Neural progenitor cell (in vitro differentiated cells): ENCODE data around the gene TSHZ3. TPM values are rescaled to one million over a fixed set of nuclear protein-coding genes. Genes with fewer than 3 reads are reported as not detected.

Experiments used
- DNase-seq: peaks from one replicate; pipeline ENCODE4 v3.0.0-alpha.2; 2016; ENCODE audit warnings: low spot score
- H2AFZ ChIP-seq: fragments of 200-600 bp; sonication (generic); replicated peaks from 2 replicates; pipeline ENCODE4 v1.6.1; 2016; ENCODE audit warnings: antibody characterized with exemption
- H3F3A ChIP-seq: fragments of 200-600 bp; sonication (generic); 2 replicates; pipeline ENCODE4 v1.6.1; 2016; ENCODE audit warnings: antibody characterized with exemption, low read depth
- H3K27ac ChIP-seq: fragments of 200-600 bp; sonication (generic); 2 replicates; pipeline ENCODE4 v1.5.1; 2016; ENCODE audit warnings: mild to moderate bottlenecking
- H3K27me3 ChIP-seq: fragments of 200-600 bp; sonication (generic); 2 replicates; pipeline ENCODE4 v1.6.1; 2016; ENCODE audit warnings: mild to moderate bottlenecking, moderate library complexity
- H3K36me3 ChIP-seq: fragments of 200-600 bp; sonication (generic); 2 replicates; pipeline ENCODE4 v1.5.1; 2016
- H3K4me1 ChIP-seq: fragments of 200-600 bp; sonication (generic); 2 replicates; pipeline ENCODE4 v1.6.1; 2016; ENCODE audit warnings: mixed run types
- H3K4me2 ChIP-seq: fragments of 200-600 bp; sonication (generic); 2 replicates; pipeline ENCODE4 v1.6.1; 2016
- H3K4me3 ChIP-seq: fragments of 200-600 bp; sonication (generic); 2 replicates; pipeline ENCODE4 v1.5.1; 2016
- H3K79me2 ChIP-seq: fragments of 200-600 bp; sonication (generic); 2 replicates; pipeline ENCODE4 v1.6.1; 2016; ENCODE audit warnings: low read depth
- H3K9ac ChIP-seq: fragments of 200-600 bp; sonication (generic); 2 replicates; pipeline ENCODE4 v1.6.1; 2016
- H3K9me3 ChIP-seq: fragments of 200-600 bp; sonication (generic); 2 replicates; pipeline ENCODE4 v1.5.1; 2016; ENCODE audit warnings: low read depth
- H4K20me1 ChIP-seq: fragments of 200-600 bp; sonication (generic); 2 replicates; pipeline ENCODE4 v1.6.1; 2016; ENCODE audit warnings: low read depth
- H3K27ac Mint-ChIP-seq: 3 replicates; pipeline ENCODE4 v1.8.0; 2021; ENCODE audit warnings: mixed read lengths
- H3K27me3 Mint-ChIP-seq: 2 replicates; pipeline ENCODE4 v1.8.0; 2022; ENCODE audit warnings: low read depth, mild to moderate bottlenecking, inconsistent platforms, moderate library complexity, mixed read lengths; ENCODE audit not compliant: insufficient read depth
- H3K36me3 Mint-ChIP-seq: 3 replicates; pipeline ENCODE4 v1.8.0; 2021; ENCODE audit warnings: mixed read lengths
- H3K4me1 Mint-ChIP-seq: 3 replicates; pipeline ENCODE4 v1.8.0; 2021; ENCODE audit warnings: mixed read lengths
- H3K4me3 Mint-ChIP-seq: 3 replicates; pipeline ENCODE4 v1.8.0; 2021; ENCODE audit warnings: mild to moderate bottlenecking, moderate library complexity, mixed read lengths
- H3K9me3 Mint-ChIP-seq: 3 replicates; pipeline ENCODE4 v1.8.0; 2020; ENCODE audit warnings: mixed read lengths
- EZH2 ChIP-seq: fragments of 200-600 bp; sonication (generic); IDR thresholded peaks from 2 replicates; pipeline ENCODE4 v1.6.1; 2017; ENCODE audit warnings: antibody characterized with exemption, mild to moderate bottlenecking, moderate library complexity
- EZH2phosphoT487 ChIP-seq: fragments of 200-600 bp; sonication (generic); IDR thresholded peaks from 2 replicates; pipeline ENCODE4 v1.6.1; 2017; ENCODE audit warnings: antibody characterized with exemption
- total RNA-seq: library from RNA; depleted of rRNA; stranded (reverse); fragments of >200 nt; gene quantifications from 2 replicates; pipeline ENCODE4 v1.2.3, GENCODE V29; 2015; ENCODE audit warnings: low replicate concordance
- TF ChIP-seq, protein P1 (sequence below): fragments of 200-600 bp; sonication (generic); IDR thresholded peaks from 2 replicates; pipeline ENCODE4 v1.5.1; 2017; ENCODE audit warnings: antibody characterized with exemption, mild to moderate bottlenecking

Gene TSHZ3
- total RNA-seq, 1 donor from 2014 or later: 0.60 TPM

- no peaks in the 10 kb centered on the region for H3K36me3 ChIP-seq
- H3K4me3 Mint-ChIP-seq: no peak overlapping the region
- TF ChIP-seq EZH2phosphoT487 (no peak), EZH2 (no peak)
- TF ChIP-seq, protein P1, sequence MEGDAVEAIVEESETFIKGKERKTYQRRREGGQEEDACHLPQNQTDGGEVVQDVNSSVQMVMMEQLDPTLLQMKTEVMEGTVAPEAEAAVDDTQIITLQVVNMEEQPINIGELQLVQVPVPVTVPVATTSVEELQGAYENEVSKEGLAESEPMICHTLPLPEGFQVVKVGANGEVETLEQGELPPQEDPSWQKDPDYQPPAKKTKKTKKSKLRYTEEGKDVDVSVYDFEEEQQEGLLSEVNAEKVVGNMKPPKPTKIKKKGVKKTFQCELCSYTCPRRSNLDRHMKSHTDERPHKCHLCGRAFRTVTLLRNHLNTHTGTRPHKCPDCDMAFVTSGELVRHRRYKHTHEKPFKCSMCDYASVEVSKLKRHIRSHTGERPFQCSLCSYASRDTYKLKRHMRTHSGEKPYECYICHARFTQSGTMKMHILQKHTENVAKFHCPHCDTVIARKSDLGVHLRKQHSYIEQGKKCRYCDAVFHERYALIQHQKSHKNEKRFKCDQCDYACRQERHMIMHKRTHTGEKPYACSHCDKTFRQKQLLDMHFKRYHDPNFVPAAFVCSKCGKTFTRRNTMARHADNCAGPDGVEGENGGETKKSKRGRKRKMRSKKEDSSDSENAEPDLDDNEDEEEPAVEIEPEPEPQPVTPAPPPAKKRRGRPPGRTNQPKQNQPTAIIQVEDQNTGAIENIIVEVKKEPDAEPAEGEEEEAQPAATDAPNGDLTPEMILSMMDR: no peak
- H3K9me3 ChIP-seq: no peaks in the 10 kb centered on the region
- no peak overlapping the region for H3K9ac ChIP-seq
- peaks cover 6% of the 10 kb centered on the region for H3F3A ChIP-seq
- no peak overlapping the region for H3K4me2 ChIP-seq
- no peak overlapping the region for H3K4me3 ChIP-seq
- H3K4me1 Mint-ChIP-seq: peaks cover 24% of the 10 kb centered on the region
- H3K9me3 Mint-ChIP-seq: peaks cover 5% of the 10 kb centered on the region
- no peaks in the 10 kb centered on the region for H3K27me3 ChIP-seq
- no peak overlapping the region for H3K27ac ChIP-seq
- H3K36me3 Mint-ChIP-seq: no peaks in the 10 kb centered on the region
- H3K79me2 ChIP-seq: no peaks in the 10 kb centered on the region
- H3K27me3 Mint-ChIP-seq: peaks cover 12% of the 10 kb centered on the region
- peaks cover 14% of the 10 kb centered on the region for H4K20me1 ChIP-seq
- H3K4me1 ChIP-seq: peaks cover 10% of the 10 kb centered on the region
- no peak overlapping the region for H2AFZ ChIP-seq
- no peak overlapping the region for H3K27ac Mint-ChIP-seq
- DNase-seq: no peak
Observed at GRCh38 chr19:31383553-31383952, 34.3 kb upstream of the TSHZ3 start.

GRCh38 chr19:31380854-31381253, 31.6 kb upstream of the TSHZ3 start:
- H3K9me3 Mint-ChIP-seq: peaks cover 5% of the 10 kb centered on the region
- no peak overlapping the region for H3K9ac ChIP-seq
- no peaks in the 10 kb centered on the region for H3F3A ChIP-seq
- no peak overlapping the region for H3K4me3 ChIP-seq
- no peak overlapping the region for H3K27ac Mint-ChIP-seq
- H3K79me2 ChIP-seq: no peaks in the 10 kb centered on the region
- no peaks in the 10 kb centered on the region for H3K27me3 ChIP-seq
- no peak overlapping the region for H3K4me2 ChIP-seq
- peaks cover 5% of the 10 kb centered on the region for H3K27me3 Mint-ChIP-seq
- no peaks in the 10 kb centered on the region for H3K36me3 ChIP-seq
- no peaks in the 10 kb centered on the region for H3K4me1 ChIP-seq
- H3K9me3 ChIP-seq: no peaks in the 10 kb centered on the region
- H2AFZ ChIP-seq: no peak overlapping the region
- no peak overlapping the region for H3K4me3 Mint-ChIP-seq
- DNase-seq: no peak
- no peak overlapping the region for H3K27ac ChIP-seq
- no peak for TF ChIP-seq EZH2
- TF ChIP-seq, protein P1: no peak
- TF ChIP-seq EZH2phosphoT487: no peak
- H3K4me1 Mint-ChIP-seq: no peaks in the 10 kb centered on the region
- H4K20me1 ChIP-seq: no peaks in the 10 kb centered on the region
- no peaks in the 10 kb centered on the region for H3K36me3 Mint-ChIP-seq

GRCh38 chr19:31378404-31378803, 29.2 kb upstream of the TSHZ3 start:
- Histone ChIP-seq H3K4me1 (no peaks in the 10 kb centered on the region), H3K27ac (no peak overlapping the region), H3K9ac (no peak overlapping the region), H3K9me3 (no peaks in the 10 kb centered on the region), H3K79me2 (no peaks in the 10 kb centered on the region), H4K20me1 (no peaks in the 10 kb centered on the region), H3K27me3 (no peaks in the 10 kb centered on the region), H3K4me2 (no peak overlapping the region), H3F3A (no peaks in the 10 kb centered on the region), H3K36me3 (no peaks in the 10 kb centered on the region), H2AFZ (no peak overlapping the region), H3K4me3 (no peak overlapping the region)
- no peak for DNase-seq
- no peaks in the 10 kb centered on the region for H3K4me1 Mint-ChIP-seq
- H3K27me3 Mint-ChIP-seq: peaks cover 7% of the 10 kb centered on the region
- no peak for TF ChIP-seq EZH2phosphoT487
- TF ChIP-seq, protein P1: no peak
- no peak for TF ChIP-seq EZH2
- H3K36me3 Mint-ChIP-seq: no peaks in the 10 kb centered on the region
- peaks cover 10% of the 10 kb centered on the region for H3K9me3 Mint-ChIP-seq
- H3K27ac Mint-ChIP-seq: no peak overlapping the region
- no peak overlapping the region for H3K4me3 Mint-ChIP-seq
